ENCODE measurements around the gene ACSL1. TPM values are rescaled to one million over a fixed set of nuclear protein-coding genes. Genes with fewer than 3 reads are reported as not detected.

The ACSL1 gene, protein sequence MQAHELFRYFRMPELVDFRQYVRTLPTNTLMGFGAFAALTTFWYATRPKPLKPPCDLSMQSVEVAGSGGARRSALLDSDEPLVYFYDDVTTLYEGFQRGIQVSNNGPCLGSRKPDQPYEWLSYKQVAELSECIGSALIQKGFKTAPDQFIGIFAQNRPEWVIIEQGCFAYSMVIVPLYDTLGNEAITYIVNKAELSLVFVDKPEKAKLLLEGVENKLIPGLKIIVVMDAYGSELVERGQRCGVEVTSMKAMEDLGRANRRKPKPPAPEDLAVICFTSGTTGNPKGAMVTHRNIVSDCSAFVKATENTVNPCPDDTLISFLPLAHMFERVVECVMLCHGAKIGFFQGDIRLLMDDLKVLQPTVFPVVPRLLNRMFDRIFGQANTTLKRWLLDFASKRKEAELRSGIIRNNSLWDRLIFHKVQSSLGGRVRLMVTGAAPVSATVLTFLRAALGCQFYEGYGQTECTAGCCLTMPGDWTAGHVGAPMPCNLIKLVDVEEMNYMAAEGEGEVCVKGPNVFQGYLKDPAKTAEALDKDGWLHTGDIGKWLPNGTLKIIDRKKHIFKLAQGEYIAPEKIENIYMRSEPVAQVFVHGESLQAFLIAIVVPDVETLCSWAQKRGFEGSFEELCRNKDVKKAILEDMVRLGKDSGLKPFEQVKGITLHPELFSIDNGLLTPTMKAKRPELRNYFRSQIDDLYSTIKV
- 37.8 and 42.8 TPM in 2 replicates for total RNA-seq (2014; rRNA removed; shearing (Covaris generic); ENCODE audit: low replicate concordance)

DNA sequence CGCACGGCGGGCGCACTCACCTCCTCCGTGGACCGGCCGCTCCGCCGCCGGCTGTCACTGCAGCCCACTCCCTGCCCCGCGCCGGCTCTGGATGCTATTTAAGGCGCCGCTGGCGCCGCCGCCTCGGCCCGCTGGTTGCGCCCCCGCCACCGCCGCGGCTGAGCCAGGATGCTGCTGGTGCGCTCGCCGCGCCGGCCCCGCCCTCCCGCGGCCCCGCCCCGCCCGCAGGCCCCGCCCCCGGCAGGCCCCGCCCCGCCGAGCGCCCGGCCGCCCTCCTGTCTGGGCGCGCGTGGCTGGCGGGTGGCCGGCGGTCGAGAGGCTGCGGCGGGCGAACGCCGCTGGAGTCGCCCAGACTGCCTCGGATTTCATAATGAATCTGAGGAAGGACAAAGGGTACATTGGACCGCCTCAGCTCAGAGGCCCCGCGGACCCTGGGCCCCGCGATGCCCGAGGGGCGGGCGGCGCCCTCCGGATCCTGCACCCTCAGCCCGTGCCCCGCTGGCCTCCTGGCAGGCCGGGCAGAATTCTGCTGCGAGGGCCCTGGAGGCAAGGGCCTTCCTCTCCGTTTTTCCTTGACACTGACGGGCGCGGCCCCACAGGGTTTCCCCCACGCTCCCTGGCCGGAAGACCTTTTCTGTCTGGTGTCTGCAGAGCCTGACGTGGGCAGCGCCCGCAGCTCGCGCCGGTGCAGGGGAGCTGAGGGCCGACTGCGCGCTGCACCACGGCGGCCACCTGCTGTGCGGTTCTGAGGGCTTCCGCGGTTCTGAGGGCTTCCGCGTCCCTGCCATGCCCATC, at the start of gene ACSL1:
Gene ACSL1, minus strand, starts transcription at position 73 of the 795 bp plus-strand sequence. CDS start 22,454 bp downstream, outside the sequence.
- peak; percentile 65 for DNase-seq (ENCODE audit: low read depth)
- in situ Hi-C loops (cut with HindIII; ENCODE audit: low pct_unique_long_range_greater_than_20kb, low sequenced_read_pairs) = no loop called here

DNA sequence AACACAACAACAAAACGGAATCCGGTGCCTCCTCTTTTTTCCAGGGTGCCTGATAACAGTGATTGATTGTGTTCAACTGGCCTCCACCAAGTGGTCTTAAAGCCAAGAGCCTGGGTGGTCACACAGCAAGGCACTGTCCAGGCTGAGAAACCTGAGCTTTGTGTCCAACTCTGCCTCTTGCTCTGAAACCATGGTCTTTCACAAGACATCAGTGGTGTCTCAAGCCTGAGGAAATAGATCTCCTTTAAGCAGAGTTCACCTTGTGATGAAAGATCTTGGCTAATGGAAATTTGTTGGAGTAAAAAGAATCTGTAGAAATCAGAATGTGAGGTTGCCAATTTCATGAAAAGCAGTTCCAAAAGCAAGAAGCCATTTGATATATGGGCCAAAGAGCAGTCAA, 47.3 kb upstream of the ACSL1 start:
- no peak for DNase-seq (ENCODE audit: low read depth)
- in situ Hi-C loops (cut with HindIII; ENCODE audit: low pct_unique_long_range_greater_than_20kb, low sequenced_read_pairs) = no loop called here

DNA sequence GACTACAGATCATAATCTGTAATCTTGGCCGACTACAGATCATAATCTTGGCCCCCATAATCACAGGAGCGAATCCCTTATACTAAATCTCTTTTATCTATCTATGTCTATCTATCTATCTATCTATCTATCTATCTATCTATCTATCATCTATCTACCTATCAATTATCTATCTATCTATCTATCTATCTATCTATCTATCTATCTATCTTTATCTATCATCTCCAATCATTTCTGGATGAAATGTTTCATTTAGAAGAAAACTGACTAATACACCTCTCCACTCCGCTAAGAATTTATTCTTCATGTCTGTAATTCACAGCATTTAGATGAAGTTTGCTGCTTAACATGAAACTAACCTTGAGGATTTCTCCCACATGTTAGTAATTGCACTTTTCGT, 45.0 kb upstream of the ACSL1 start:
- no peak for DNase-seq (ENCODE audit: low read depth)
- in situ Hi-C loops (cut with HindIII; ENCODE audit: low pct_unique_long_range_greater_than_20kb, low sequenced_read_pairs) = no loop called here

DNA sequence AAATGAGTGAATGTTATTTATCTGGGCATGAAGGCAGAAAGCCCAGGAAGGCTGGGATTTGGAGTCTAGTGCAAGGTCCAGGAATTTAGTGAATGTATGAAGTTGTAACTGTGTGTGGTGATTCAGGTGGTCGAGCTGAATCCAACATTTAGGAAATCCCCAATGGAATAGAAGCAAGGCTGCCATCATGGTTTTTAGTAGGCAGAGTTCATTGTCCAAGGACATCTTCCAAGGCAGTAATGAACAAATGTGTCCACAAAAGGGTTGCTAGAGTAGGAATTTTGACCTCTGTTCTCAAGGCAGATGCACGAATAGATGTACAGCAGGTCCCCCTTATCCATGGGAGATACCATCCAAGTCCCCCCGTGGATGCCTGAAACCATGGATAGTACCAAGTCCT, 42.9 kb upstream of the ACSL1 start:
- DNase-seq (ENCODE audit: low read depth) = no peak
- in situ Hi-C loops (cut with HindIII; ENCODE audit: low pct_unique_long_range_greater_than_20kb, low sequenced_read_pairs) = no loop called here

DNA sequence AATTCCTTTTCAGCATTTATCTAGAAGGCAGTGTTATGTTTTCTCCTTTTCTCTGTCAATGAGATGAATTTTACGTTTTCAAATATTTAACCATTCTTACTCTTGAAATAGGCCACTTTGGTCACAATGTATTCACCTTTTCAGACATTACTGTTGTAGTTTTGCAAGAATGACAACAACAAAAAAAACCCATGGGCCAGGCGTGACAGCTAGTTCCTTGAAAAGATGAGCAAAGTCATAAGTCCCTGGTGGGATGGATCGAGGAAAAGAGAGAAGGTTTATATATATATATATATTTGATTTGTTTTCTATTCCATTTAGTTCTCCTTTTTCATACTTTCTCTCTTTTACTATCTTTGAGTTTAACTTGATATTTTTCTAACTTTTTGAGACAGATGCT, 38.1 kb upstream of the ACSL1 start:
- no peak for DNase-seq (ENCODE audit: low read depth)
- in situ Hi-C loops (cut with HindIII; ENCODE audit: low pct_unique_long_range_greater_than_20kb, low sequenced_read_pairs) = no loop called here

DNA sequence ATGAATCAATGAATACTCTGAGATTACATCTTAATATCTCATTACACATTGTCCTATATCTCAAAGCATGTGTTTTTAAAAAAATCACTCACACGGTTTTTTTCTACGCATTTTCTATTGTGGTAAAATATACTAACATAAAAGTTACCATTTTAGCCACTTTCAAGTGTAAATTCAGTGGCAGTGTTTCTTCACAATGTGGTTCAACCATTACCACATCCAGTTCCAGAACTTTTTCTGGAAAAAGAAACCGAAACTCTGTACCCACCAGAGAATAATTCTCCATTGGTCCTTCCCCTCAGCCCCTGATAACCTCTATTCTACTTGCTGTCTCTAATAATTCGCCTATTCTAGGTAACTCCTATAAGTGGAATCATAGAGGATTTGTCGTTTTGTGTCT, 35.3 kb upstream of the ACSL1 start:
- in situ Hi-C loops (cut with HindIII; ENCODE audit: low pct_unique_long_range_greater_than_20kb, low sequenced_read_pairs) = no loop called here
- no peak for DNase-seq (ENCODE audit: low read depth)

DNA sequence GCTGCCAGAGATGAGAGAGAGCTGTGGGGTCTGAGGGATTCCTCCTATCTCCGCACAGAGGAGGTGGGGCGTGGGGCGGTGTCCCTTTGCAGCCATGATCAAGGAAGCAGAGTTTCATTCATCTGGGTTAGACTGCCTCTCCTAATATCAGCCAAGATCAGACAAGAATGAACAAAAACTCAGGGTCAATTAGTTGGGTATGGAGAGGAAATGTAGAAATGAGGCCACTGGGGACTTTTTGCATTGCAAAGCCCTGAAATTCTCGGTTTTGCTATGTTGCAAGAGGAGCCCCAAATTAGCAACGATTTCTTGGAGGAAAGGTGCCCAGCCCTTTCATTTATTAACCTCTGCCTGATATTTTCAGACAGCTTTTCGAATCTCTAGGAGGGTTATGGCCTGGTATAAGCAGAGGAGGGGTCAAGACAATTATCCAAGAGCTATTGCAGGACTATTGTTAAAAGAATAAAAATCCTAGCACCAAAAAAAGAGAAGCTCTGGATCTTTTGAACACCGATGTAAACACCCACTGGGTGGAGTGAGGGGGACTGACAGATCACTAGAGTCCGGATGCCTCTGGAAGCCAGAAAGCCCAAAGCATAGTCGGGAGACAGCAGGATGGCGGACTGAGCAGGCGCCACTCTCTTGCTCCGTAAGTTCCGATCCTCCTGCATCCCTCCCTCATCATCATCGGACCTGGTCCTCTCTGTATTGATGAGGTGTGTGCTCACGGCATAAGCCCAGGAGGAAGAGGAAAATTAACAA, 34.4 kb upstream of the ACSL1 start:
- in situ Hi-C loops (cut with HindIII; ENCODE audit: low pct_unique_long_range_greater_than_20kb, low sequenced_read_pairs) = no loop called here
- DNase-seq (ENCODE audit: low read depth) = no peak

DNA sequence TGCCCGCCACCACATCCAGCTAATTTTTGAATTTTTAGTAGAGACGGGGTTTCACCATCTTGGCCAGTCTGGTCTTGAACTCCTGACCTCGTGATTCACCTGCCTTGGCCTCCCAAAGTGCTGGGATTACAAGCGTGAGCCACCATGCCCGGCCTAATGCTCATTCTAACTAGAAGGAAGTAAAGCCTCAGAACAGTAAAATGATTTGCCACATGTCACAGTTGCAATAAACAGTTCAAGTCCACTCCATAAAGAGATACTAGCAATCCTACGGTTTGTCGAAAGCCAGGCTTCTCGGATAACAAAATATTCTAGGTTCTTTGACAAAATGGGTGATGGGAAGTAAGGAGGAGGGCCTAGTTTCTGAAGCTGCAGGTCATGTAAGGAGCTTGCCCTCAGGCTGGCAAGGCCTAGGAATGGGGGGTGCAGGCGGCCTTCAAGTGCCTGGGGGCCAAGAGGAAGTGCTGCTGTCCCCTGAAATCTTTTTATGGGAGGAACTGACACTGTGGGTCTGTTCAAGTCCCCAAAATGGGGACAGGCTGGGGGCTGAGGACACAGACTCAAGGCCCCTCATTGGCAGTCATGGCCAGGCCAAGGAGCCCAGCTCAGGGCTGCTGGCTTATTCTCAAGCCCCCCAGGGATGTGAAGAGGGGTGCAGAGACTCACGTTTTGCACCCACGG, 31.8 kb upstream of the ACSL1 start:
- DNase-seq (ENCODE audit: low read depth) = no peak
- in situ Hi-C loops (cut with HindIII; ENCODE audit: low pct_unique_long_range_greater_than_20kb, low sequenced_read_pairs) = no loop called here

DNA sequence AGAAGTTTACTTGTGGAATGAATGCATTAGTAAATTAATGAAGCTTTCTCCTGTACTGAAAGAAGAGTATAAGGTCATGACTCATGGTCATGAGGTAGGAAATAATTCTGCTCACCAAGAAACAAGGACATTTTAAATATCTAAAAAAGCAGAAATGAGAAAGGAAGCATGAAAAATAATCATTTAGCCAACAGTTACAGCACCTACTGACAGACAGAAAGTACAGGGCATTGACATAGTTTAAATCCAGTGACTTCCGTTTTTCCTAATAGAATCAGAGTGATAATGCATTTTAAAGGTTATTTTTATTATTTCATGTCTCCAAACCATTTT, 30.5 kb upstream of the ACSL1 start:
- in situ Hi-C loops (cut with HindIII; ENCODE audit: low pct_unique_long_range_greater_than_20kb, low sequenced_read_pairs) = no loop called here
- no peak for DNase-seq (ENCODE audit: low read depth)

DNA sequence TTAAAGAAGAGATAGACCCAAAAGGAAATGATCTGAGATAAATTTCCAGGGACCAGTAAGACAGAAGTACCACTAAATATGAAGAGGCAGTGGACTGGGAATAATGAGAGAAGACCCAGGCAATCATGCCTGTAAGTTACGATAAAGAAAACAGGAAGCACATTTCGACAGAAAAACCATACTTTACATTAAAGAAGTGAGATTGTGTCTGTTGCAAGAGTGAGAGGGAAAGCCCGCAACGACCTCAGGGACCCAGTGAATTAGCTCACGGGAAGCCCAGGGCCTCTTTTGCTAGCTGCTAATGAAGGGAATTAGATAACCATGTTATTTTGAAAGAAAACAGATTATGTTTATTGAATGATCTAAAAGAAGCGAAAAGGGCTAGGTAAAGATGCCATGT, 28.9 kb upstream of the ACSL1 start:
- in situ Hi-C loops (cut with HindIII; ENCODE audit: low pct_unique_long_range_greater_than_20kb, low sequenced_read_pairs) = no loop called here

DNA sequence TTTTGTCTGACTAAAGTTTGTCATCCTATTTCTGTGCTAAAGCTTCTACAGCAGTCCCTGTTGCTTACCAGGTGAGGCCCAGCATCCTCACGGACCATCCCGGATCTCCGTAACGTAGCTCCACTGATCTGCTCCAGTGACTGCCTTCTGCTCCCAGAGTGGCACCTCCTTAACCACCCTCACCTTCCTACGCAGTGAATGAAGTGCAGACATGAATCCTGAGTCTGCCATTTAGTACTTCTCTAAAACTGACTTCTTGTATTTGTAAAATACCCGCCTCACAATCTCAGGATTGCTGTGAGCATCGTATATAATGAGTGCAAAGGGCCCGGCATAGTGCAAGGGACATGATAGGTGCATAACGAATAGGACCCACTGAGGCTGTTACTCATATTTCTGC, 27.7 kb upstream of the ACSL1 start:
- in situ Hi-C loops (cut with HindIII; ENCODE audit: low pct_unique_long_range_greater_than_20kb, low sequenced_read_pairs) = no loop called here
- DNase-seq (ENCODE audit: low read depth) = no peak

More for the DNA sequence above, 28.9 kb upstream of the ACSL1 start:
- DNase-seq (ENCODE audit: low read depth) = no peak

DNA sequence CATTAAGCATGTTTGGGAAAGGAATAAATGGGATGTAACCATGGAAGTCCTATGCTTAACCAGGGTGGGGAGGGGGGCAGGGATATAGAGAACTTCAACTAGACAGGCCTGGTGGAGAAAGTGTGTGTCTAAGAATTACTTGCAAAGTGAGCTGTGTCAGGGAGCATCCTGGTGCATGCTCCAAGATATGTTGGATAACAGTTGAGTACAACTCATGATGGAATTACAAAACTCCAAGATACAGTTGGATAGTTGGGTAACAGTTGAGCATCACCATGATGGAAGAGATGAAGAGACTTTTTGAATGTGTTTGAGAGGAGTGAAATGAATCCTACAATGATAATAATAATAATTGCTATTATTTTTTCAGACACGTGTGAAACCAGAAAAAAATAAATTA, 26.1 kb upstream of the ACSL1 start:
- in situ Hi-C loops (cut with HindIII; ENCODE audit: low pct_unique_long_range_greater_than_20kb, low sequenced_read_pairs) = no loop called here
- no peak for DNase-seq (ENCODE audit: low read depth)

DNA sequence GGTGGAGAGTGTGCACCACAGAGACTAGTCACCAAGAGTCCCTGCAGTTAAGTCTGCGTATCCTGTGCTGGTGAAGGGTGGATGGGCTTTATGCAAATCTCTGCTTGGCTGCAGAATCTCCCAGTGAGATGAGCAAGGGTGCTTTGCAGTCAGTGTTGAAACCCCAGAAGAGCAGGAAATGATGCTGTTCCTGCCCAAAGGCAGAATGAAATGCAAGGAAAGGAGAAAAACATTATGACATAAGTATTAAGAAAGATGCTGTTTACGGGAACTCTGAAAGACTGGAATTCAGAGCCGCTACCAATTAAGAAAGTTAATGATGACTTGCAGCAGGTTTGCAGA, 25.4 kb upstream of the ACSL1 start:
- no peak for DNase-seq (ENCODE audit: low read depth)
- in situ Hi-C loops (cut with HindIII; ENCODE audit: low pct_unique_long_range_greater_than_20kb, low sequenced_read_pairs) = no loop called here

DNA sequence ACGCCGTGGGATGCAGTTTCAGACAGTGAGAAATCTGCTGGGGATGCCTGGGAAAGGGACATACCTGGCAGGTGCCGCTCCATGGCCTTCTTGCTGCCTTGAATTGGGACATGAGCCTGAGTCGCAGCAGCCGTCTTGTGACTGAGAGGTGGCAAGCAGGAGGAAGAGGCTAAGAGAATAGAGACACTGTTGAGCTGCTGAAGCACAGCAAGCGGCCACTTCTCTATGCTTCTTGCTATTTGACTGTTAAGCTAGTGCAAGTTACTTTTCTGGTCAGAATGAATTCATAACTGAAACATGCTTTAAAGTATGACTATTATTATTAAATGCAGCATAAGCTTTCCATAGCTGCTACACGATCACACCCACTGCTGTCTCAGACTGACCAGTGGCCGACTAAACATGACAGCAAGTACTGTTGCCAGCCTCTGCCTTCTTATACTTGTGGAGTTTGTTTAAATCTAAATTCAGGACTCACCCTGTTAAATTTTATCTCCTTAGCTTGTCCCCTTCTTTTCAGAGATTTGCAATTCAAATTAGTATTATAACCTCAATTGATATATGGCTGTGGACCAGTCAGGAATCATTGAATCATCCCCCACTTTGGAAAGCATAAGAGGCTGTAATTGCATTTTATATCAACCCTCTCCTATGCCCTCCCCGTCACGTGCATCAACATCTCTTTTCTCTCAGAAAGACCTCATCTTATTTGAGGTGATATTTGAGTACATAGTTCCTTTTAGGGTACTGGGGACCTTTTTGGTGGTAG, 24.8 kb upstream of the ACSL1 start:
- in situ Hi-C loops (cut with HindIII; ENCODE audit: low pct_unique_long_range_greater_than_20kb, low sequenced_read_pairs) = no loop called here
- DNase-seq (ENCODE audit: low read depth) = no peak

DNA sequence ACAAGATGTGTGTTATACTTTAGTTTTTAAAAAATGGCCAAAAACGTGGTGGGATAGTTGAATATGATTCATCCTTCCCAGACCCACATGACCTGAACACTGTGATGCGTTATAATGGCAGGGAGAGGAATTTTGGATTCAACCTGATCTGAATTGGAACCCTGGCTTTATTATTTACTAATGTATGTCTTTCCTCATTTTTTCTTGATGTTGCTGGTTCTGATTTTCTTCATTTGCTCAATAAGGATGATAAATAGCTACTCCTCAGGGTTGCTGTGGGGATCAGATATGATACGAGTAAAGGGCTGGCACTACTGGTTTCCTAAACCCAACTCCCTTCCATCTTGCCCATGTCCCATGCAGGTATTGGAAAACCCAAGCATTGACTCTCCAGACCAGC, 24.2 kb upstream of the ACSL1 start:
- in situ Hi-C loops (cut with HindIII; ENCODE audit: low pct_unique_long_range_greater_than_20kb, low sequenced_read_pairs) = no loop called here
- DNase-seq (ENCODE audit: low read depth) = no peak

DNA sequence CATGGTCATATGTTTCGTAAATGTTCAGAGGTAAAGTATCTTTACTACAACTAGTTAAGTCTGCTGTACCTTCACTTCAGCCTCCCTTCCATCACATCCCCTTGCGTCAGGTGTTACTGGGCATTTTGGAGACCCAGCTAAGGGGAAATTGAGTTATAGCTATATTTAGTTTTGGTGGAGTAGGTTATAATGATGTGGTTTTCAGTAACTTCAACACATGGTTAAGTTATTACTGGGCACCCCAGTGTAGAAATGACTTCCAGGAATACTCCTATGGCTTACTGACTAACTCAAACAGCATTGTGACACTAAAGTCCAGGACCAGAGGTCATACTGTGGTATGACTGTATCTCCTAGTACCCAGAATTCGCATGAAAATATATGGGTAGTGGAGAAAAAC, 23.4 kb upstream of the ACSL1 start:
- in situ Hi-C loops (cut with HindIII; ENCODE audit: low pct_unique_long_range_greater_than_20kb, low sequenced_read_pairs) = no loop called here
- DNase-seq (ENCODE audit: low read depth) = no peak

DNA sequence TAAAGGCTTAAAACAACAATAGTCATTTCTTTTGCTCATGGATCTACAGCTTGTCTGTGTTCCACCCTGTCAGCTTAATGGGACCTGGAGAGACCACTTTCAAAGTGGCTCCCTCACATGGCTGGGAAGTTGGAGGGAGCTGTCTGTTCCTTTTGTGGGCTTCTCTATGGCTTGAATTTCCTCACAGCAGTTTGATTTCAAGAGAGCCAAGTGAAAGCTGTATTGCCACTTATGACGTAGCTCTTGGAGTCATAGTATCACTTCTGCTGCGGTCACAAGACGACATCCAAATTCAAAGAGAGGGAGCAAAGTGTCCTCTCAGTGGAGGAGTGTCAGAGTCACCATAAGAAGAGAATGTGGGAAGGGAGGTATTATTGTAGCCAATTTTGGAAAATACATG, 22.7 kb upstream of the ACSL1 start:
- no peak for DNase-seq (ENCODE audit: low read depth)
- in situ Hi-C loops (cut with HindIII; ENCODE audit: low pct_unique_long_range_greater_than_20kb, low sequenced_read_pairs) = no loop called here
